HG02798 (cell line): ENCODE data around the gene TRIM34.
A peak's percentile ranks its signal among the peaks of the same experiment; 100 is the strongest.
"Not testable (repeated sequence)": the region's sequence is repeated elsewhere in the genome, so short reads cannot be mapped to it uniquely, and the experiment has no call there.

ENCODE experiments used
- ATAC-seq: cut with Tn5 transposase; IDR thresholded peaks from one replicate; pipeline ENCODE4 v1.9.1; 2021; ENCODE audit warnings: mild to moderate bottlenecking; ENCODE audit not compliant: unreplicated experiment, poor library complexity

TRIM34 gene

GRCh38 chr11:5683620-5684019 lies 58.8 kb downstream of the TRIM34 start:
- ATAC-seq, result not testable (repeated sequence)

- ATAC-seq, result peak; percentile 15
Measured at GRCh38 chr11:5684036-5684645, 59.3 kb downstream of the TRIM34 start.

- peak; percentile 78 for ATAC-seq
Measured at GRCh38 chr11:5684646-5685362, 60.0 kb downstream of the TRIM34 start, which contains the start of gene TRIM5. TSS of gene TRIM5 (minus strand) at chr11:5685074. CDS start at chr11:5680177, 4,897 bp downstream.

- no peak for ATAC-seq
Measured at GRCh38 chr11:5686426-5686825, 61.6 kb downstream of the TRIM34 start.

- ATAC-seq, result no peak
Measured at GRCh38 chr11:5688482-5688881, 63.7 kb downstream of the TRIM34 start.

GRCh38 chr11:5689551-5689983 lies 64.8 kb downstream of the TRIM34 start, which contains the start of gene TRIM22:
TSS of gene TRIM22 (plus strand) at chr11:5689790. CDS start at chr11:5696233, 6,443 bp downstream.
- ATAC-seq, result peak; percentile 78

GRCh38 chr11:5690216-5690615 lies 65.4 kb downstream of the TRIM34 start:
- no peak for ATAC-seq

- ATAC-seq, result no peak
Measured at GRCh38 chr11:5690736-5691135, 65.9 kb downstream of the TRIM34 start.

- ATAC-seq, result not testable (repeated sequence)
Measured at GRCh38 chr11:5691238-5691963, 66.6 kb downstream of the TRIM34 start.

GRCh38 chr11:5691964-5692361 lies 67.2 kb downstream of the TRIM34 start:
- ATAC-seq, result no peak
